ENCODE measurements around the gene ZNF516.

ZNF516 gene

GRCh38 chr18:76422121-76422520 is 72.9 kb downstream of the ZNF516 start:
- TF ChIP-seq CTCF (IDR thresholded peaks at IDR 0.05; ENCODE audit: extremely low read depth, missing control alignments): no peak
- no peak for DNase-seq (ENCODE audit: low spot score)

GRCh38 chr18:76421685-76422078 is 73.4 kb downstream of the ZNF516 start:
- no peak for DNase-seq (ENCODE audit: low spot score)
- TF ChIP-seq CTCF (IDR thresholded peaks at IDR 0.05; ENCODE audit: extremely low read depth, missing control alignments): no peak

GRCh38 chr18:76420898-76421684 is 74.0 kb downstream of the ZNF516 start:
- TF ChIP-seq CTCF (IDR thresholded peaks at IDR 0.05; ENCODE audit: extremely low read depth, missing control alignments): no peak
- no peak for DNase-seq (ENCODE audit: low spot score)

- no peak for TF ChIP-seq CTCF (IDR thresholded peaks at IDR 0.05; ENCODE audit: extremely low read depth, missing control alignments)
- no peak for DNase-seq (ENCODE audit: low spot score)
Observed at GRCh38 chr18:76419811-76420210, 75.2 kb downstream of the ZNF516 start.

GRCh38 chr18:76416911-76417310 is 78.1 kb downstream of the ZNF516 start:
- no peak for DNase-seq (ENCODE audit: low spot score)
- TF ChIP-seq CTCF (IDR thresholded peaks at IDR 0.05; ENCODE audit: extremely low read depth, missing control alignments): no peak

- DNase-seq (ENCODE audit: low spot score): no peak
- no peak for TF ChIP-seq CTCF (IDR thresholded peaks at IDR 0.05; ENCODE audit: extremely low read depth, missing control alignments)
Observed at GRCh38 chr18:76414936-76415621, 80.0 kb downstream of the ZNF516 start.

GRCh38 chr18:76412818-76413565 is 82.0 kb downstream of the ZNF516 start:
- TF ChIP-seq CTCF (IDR thresholded peaks at IDR 0.05; ENCODE audit: extremely low read depth, missing control alignments): no peak
- DNase-seq (ENCODE audit: low spot score): no peak

All from GM20000 (cell line).